HL-60 (cell line): Measurements from ENCODE around the gene KAZN.

Experiments used
- GABPA ChIP-seq: IDR thresholded peaks from 2 replicates; pipeline ENCODE4 v1.6.1; 2012; ENCODE audit warnings: low read depth
- POLR2AphosphoS5 ChIP-seq: IDR thresholded peaks from 2 replicates; pipeline ENCODE4 v1.6.1; 2012; ENCODE audit warnings: low read depth
- SPI1 ChIP-seq: IDR thresholded peaks from 2 replicates; pipeline ENCODE4 v1.6.1; 2012; ENCODE audit warnings: low read depth, mild to moderate bottlenecking, borderline replicate concordance
- TF ChIP-seq, protein P1 (sequence below): IDR thresholded peaks from one replicate; pipeline ENCODE4 v1.5.1; 2011; ENCODE audit warnings: low read length, control low read depth, inconsistent platforms; ENCODE audit not compliant: insufficient read depth
- TF ChIP-seq, protein P2 (sequence below): IDR thresholded peaks from 2 replicates; pipeline ENCODE4 v1.6.1; 2012; ENCODE audit warnings: low read depth; ENCODE audit not compliant: insufficient replicate concordance

GRCh38 chr1:14957375-14958098 lies 359.1 kb downstream of the KAZN start:
- TF ChIP-seq, protein P1, sequence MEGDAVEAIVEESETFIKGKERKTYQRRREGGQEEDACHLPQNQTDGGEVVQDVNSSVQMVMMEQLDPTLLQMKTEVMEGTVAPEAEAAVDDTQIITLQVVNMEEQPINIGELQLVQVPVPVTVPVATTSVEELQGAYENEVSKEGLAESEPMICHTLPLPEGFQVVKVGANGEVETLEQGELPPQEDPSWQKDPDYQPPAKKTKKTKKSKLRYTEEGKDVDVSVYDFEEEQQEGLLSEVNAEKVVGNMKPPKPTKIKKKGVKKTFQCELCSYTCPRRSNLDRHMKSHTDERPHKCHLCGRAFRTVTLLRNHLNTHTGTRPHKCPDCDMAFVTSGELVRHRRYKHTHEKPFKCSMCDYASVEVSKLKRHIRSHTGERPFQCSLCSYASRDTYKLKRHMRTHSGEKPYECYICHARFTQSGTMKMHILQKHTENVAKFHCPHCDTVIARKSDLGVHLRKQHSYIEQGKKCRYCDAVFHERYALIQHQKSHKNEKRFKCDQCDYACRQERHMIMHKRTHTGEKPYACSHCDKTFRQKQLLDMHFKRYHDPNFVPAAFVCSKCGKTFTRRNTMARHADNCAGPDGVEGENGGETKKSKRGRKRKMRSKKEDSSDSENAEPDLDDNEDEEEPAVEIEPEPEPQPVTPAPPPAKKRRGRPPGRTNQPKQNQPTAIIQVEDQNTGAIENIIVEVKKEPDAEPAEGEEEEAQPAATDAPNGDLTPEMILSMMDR, result no peak
- TF ChIP-seq, protein P2, sequence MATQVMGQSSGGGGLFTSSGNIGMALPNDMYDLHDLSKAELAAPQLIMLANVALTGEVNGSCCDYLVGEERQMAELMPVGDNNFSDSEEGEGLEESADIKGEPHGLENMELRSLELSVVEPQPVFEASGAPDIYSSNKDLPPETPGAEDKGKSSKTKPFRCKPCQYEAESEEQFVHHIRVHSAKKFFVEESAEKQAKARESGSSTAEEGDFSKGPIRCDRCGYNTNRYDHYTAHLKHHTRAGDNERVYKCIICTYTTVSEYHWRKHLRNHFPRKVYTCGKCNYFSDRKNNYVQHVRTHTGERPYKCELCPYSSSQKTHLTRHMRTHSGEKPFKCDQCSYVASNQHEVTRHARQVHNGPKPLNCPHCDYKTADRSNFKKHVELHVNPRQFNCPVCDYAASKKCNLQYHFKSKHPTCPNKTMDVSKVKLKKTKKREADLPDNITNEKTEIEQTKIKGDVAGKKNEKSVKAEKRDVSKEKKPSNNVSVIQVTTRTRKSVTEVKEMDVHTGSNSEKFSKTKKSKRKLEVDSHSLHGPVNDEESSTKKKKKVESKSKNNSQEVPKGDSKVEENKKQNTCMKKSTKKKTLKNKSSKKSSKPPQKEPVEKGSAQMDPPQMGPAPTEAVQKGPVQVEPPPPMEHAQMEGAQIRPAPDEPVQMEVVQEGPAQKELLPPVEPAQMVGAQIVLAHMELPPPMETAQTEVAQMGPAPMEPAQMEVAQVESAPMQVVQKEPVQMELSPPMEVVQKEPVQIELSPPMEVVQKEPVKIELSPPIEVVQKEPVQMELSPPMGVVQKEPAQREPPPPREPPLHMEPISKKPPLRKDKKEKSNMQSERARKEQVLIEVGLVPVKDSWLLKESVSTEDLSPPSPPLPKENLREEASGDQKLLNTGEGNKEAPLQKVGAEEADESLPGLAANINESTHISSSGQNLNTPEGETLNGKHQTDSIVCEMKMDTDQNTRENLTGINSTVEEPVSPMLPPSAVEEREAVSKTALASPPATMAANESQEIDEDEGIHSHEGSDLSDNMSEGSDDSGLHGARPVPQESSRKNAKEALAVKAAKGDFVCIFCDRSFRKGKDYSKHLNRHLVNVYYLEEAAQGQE, result no peak
- TF ChIP-seq POLR2AphosphoS5 (no peak), GABPA (no peak), SPI1 (no peak)
